ENCODE results near the gene CEP131.
"Not testable (repeated sequence)": the region's sequence is repeated elsewhere in the genome, so short reads cannot be mapped to it uniquely, and the experiment has no call there.

CEP131 gene

DNA sequence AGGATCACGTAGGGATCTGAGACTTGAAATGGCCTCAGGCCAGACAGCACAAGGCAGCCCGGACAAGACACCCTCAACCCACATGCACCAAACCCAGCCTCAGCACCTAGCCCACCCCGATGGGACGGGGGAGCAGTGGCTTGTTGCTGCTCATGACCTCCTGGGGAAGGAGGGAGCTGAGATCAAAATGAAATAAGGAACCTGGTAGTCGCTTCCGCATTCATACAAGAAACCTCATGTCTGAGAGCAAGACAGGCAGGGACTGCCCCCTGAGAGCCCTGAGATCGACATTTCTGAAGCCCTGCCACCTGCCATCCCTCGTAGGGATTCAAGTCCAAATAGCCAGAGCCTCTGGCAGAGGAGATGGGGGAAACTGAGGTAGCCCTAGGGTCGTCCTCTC is 5.7 kb upstream of the CEP131 start:
- H4K20me1 ChIP-seq (ENCODE audit: insufficient read depth, low read length): no peaks in the 10 kb centered on the region
- peaks cover 5% of the 10 kb centered on the region for H3K4me1 ChIP-seq (ENCODE audit: low read length)
- no peak overlapping the region for H3K27ac ChIP-seq (ENCODE audit: low read length)
- no peak overlapping the region for H2AFZ ChIP-seq (ENCODE audit: low read length)
- no peaks in the 10 kb centered on the region for H3K36me3 ChIP-seq (replicated peaks; ENCODE audit: insufficient read depth, low read length)
- H3K9ac ChIP-seq (ENCODE audit: low read length): no peak overlapping the region
- H3K9me3 ChIP-seq (replicated peaks; ENCODE audit: insufficient read depth, low read length): no peaks in the 10 kb centered on the region
- no peak overlapping the region for H3K4me2 ChIP-seq (ENCODE audit: low read depth, low read length)
- no peaks in the 10 kb centered on the region for H3K9me2 ChIP-seq (replicated peaks; ENCODE audit: insufficient read depth, low read length)
- TF ChIP-seq, protein P1, sequence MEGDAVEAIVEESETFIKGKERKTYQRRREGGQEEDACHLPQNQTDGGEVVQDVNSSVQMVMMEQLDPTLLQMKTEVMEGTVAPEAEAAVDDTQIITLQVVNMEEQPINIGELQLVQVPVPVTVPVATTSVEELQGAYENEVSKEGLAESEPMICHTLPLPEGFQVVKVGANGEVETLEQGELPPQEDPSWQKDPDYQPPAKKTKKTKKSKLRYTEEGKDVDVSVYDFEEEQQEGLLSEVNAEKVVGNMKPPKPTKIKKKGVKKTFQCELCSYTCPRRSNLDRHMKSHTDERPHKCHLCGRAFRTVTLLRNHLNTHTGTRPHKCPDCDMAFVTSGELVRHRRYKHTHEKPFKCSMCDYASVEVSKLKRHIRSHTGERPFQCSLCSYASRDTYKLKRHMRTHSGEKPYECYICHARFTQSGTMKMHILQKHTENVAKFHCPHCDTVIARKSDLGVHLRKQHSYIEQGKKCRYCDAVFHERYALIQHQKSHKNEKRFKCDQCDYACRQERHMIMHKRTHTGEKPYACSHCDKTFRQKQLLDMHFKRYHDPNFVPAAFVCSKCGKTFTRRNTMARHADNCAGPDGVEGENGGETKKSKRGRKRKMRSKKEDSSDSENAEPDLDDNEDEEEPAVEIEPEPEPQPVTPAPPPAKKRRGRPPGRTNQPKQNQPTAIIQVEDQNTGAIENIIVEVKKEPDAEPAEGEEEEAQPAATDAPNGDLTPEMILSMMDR (IDR thresholded peaks at IDR 0.05; ENCODE audit: low read length): no peak
- H3K4me3 ChIP-seq (ENCODE audit: low read length): no peak overlapping the region
- no peaks in the 10 kb centered on the region for H3F3A ChIP-seq (ENCODE audit: insufficient read depth, low read length)
- peaks cover 20% of the 10 kb centered on the region; the same call in 1 of the 2 replicates for H3K27me3 ChIP-seq (replicated peaks; ENCODE audit: insufficient read depth, low read length)
- H3K79me2 ChIP-seq (ENCODE audit: low read length): no peaks in the 10 kb centered on the region
- DNase-seq: no peak

DNA sequence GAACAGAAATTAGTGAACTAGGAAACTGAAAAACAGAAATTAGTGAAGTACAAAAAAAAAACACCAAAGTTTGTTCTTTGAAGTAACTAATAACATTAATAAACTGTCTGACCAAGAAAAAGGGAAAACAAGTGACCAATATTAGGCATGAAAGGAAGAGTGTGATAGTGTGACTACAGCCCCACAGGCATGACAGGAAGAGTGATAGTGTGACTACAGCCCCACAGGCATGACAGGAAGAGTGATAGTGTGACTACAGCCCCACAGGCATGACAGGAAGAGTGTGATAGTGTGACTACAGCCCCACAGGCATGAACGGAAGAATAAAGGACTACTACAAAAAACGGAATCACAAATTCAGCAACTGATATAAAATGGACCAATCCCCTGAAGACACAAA is 4.9 kb upstream of the CEP131 start:
- not testable (repeated sequence) for H3K4me1 ChIP-seq (ENCODE audit: low read length); H3K4me3 ChIP-seq (ENCODE audit: low read length); H3K4me2 ChIP-seq (ENCODE audit: low read depth, low read length); H3K79me2 ChIP-seq (ENCODE audit: low read length); H3F3A ChIP-seq (ENCODE audit: insufficient read depth, low read length); H3K36me3 ChIP-seq (replicated peaks; ENCODE audit: insufficient read depth, low read length); H3K9ac ChIP-seq (ENCODE audit: low read length); DNase-seq; H3K9me2 ChIP-seq (replicated peaks; ENCODE audit: insufficient read depth, low read length); H2AFZ ChIP-seq (ENCODE audit: low read length); H3K9me3 ChIP-seq (replicated peaks; ENCODE audit: insufficient read depth, low read length); H3K27ac ChIP-seq (ENCODE audit: low read length); H4K20me1 ChIP-seq (ENCODE audit: insufficient read depth, low read length)
- H3K27me3 ChIP-seq (replicated peaks; ENCODE audit: insufficient read depth, low read length): peaks cover 20% of the 10 kb centered on the region; the same call in 1 of the 2 replicates

DNA sequence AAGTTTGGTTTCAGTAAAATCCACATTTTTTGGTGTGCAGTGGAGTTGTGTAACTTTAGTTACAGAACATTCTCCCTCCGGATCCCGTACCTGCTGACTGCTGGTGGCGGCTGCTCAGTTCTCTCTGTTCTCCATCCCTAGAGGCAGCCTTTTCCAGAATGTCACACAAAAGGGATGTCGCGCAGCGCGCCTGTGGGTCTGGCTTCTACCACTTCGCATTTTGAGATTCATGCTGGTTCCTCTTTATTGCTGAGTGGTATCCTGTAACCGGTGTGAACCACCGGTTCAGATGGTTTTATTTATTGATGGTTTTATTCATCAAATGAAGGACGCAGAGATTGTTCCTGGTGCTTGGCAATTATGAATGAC is 981 bp upstream of the CEP131 start:
- H3K27me3 ChIP-seq (replicated peaks; ENCODE audit: insufficient read depth, low read length): peaks cover 20% of the 10 kb centered on the region; the same call in 1 of the 2 replicates
- H3K4me1 ChIP-seq (ENCODE audit: low read length): peaks cover 14% of the 10 kb centered on the region
- no peaks in the 10 kb centered on the region for H3K36me3 ChIP-seq (replicated peaks; ENCODE audit: insufficient read depth, low read length)
- TF ChIP-seq, protein P1 (IDR thresholded peaks at IDR 0.05; ENCODE audit: low read length): no peak
- no peak for TF ChIP-seq EZH2phosphoT487 (IDR thresholded peaks at IDR 0.05; ENCODE audit: low read length)
- no peak for TF ChIP-seq EZH2 (optimal IDR thresholded peaks at IDR 0.05; ENCODE audit: low read depth, low read length)
- no peaks in the 10 kb centered on the region for H4K20me1 ChIP-seq (ENCODE audit: insufficient read depth, low read length)
- peak overlapping the region; percentile 62 for H2AFZ ChIP-seq (ENCODE audit: low read length)
- H3K9me2 ChIP-seq (replicated peaks; ENCODE audit: insufficient read depth, low read length): no peaks in the 10 kb centered on the region
- H3K4me2 ChIP-seq (ENCODE audit: low read depth, low read length): peak overlapping the region; percentile 59
- no peak for DNase-seq
- H3K9me3 ChIP-seq (replicated peaks; ENCODE audit: insufficient read depth, low read length): no peaks in the 10 kb centered on the region
- peak overlapping the region; percentile 12; the same call in 1 of the 2 replicates for H3K9ac ChIP-seq (ENCODE audit: low read length)
- no peak overlapping the region for H3K27ac ChIP-seq (ENCODE audit: low read length)
- no peaks in the 10 kb centered on the region for H3F3A ChIP-seq (ENCODE audit: insufficient read depth, low read length)
- peak overlapping the region; percentile 8; the same call in 1 of the 2 replicates for H3K4me3 ChIP-seq (ENCODE audit: low read length)
- H3K79me2 ChIP-seq (ENCODE audit: low read length): peaks cover 13% of the 10 kb centered on the region; the same call in 1 of the 2 replicates

- peak overlapping the region; percentile 97 for H3K4me3 ChIP-seq (ENCODE audit: low read length)
- H3K4me2 ChIP-seq (ENCODE audit: low read depth, low read length): peak overlapping the region; percentile 95
- DNase-seq: no peak
- no peaks in the 10 kb centered on the region for H3K9me3 ChIP-seq (replicated peaks; ENCODE audit: insufficient read depth, low read length)
- no peaks in the 10 kb centered on the region for H3K9me2 ChIP-seq (replicated peaks; ENCODE audit: insufficient read depth, low read length)
- no peaks in the 10 kb centered on the region for H3F3A ChIP-seq (ENCODE audit: insufficient read depth, low read length)
- H3K4me1 ChIP-seq (ENCODE audit: low read length): peaks cover 14% of the 10 kb centered on the region
- no peak overlapping the region for H3K27ac ChIP-seq (ENCODE audit: low read length)
- peak overlapping the region; percentile 86 for H3K9ac ChIP-seq (ENCODE audit: low read length)
- H4K20me1 ChIP-seq (ENCODE audit: insufficient read depth, low read length): no peaks in the 10 kb centered on the region
- H3K79me2 ChIP-seq (ENCODE audit: low read length): peaks cover 13% of the 10 kb centered on the region; the same call in 1 of the 2 replicates
- peak overlapping the region; percentile 98 for H2AFZ ChIP-seq (ENCODE audit: low read length)
- TF ChIP-seq, protein P1 (IDR thresholded peaks at IDR 0.05; ENCODE audit: low read length): no peak
- TF ChIP-seq EZH2 (optimal IDR thresholded peaks at IDR 0.05; ENCODE audit: low read depth, low read length): no peak
- no peak for TF ChIP-seq EZH2phosphoT487 (IDR thresholded peaks at IDR 0.05; ENCODE audit: low read length)
- no peaks in the 10 kb centered on the region for H3K36me3 ChIP-seq (replicated peaks; ENCODE audit: insufficient read depth, low read length)
- peaks cover 20% of the 10 kb centered on the region; the same call in 1 of the 2 replicates for H3K27me3 ChIP-seq (replicated peaks; ENCODE audit: insufficient read depth, low read length)
Measured at GRCh38 chr17:81222620-81222905, 202 bp downstream of the CEP131 start.
